ENCODE results near the gene RAB8B. TPM values are rescaled to one million over a fixed set of nuclear protein-coding genes. Genes with fewer than 3 reads are reported as not detected.

RAB8B gene
- total RNA-seq, 1 experiment from 2014 or later: 20.9 TPM

DNA sequence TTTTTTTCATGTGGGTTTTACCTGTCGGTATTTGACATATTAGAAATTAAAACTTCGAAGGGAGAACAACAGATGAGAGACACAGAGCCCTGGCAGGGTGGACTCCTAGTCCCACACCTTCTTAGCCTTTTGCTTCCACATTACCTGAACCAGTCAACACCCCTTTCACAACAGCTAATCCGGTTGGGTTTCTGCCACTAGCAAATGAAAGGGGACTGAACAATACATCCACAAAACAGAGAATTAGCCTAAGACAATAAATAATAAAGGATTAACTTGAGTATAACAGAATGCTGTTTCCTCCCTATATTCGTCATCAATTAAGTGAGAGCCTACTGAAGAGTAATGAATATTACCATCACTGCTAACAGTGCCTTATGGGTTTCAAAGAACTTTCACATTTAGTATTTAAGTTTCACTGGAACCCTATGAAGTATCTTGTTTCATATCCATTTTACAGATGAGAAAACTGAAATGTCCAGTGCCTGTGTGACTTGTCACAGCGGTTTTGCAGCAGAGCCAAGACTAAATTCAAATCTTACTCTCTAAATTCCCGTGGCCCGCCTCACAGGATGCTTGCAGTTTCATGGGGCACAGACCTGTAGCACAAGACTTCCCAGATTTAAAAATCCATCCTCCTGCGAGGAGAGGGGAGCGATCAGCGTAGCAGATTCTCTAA lies 1.0 kb upstream of the RAB8B start:
- intact Hi-C loops (cut with micrococcal nuclease; ENCODE audit: unreplicated experiment): loop anchor here (2.0 kb wide), 1 partner anchor 88 kb away; the partner anchor contains the start of gene APH1B

GRCh38 chr15:63189941-63190768 lies 749 bp downstream of the RAB8B start:
- POLR2A ChIA-PET (ENCODE audit: unreplicated experiment): interaction anchor here (0.6 kb wide), 1 partner anchor 47 kb away, joined by 5 read pairs; no protein-coding TSS in a partner anchor
- H3K4me1 ChIP-seq (replicated peaks; ENCODE audit: insufficient read depth): peaks cover 36% of the 10 kb centered on the region
- H3K9me2 ChIP-seq (ENCODE audit: insufficient read depth): no peaks in the 10 kb centered on the region
- H3K4me2 ChIP-seq: peak overlapping the region; percentile 77
- H3F3A ChIP-seq (ENCODE audit: insufficient read depth, low read depth): peaks cover 8% of the 10 kb centered on the region; the same call in 1 of the 2 replicates
- BruUV-seq (replicated peaks): no TSS peak
- no peak overlapping the region for H3K27ac ChIP-seq
- peaks cover 37% of the 10 kb centered on the region for H3K79me2 ChIP-seq (ENCODE audit: low read depth)
- no peaks in the 10 kb centered on the region for H3K27me3 ChIP-seq (ENCODE audit: insufficient read depth, low read depth)
- no peaks in the 10 kb centered on the region for H4K20me1 ChIP-seq (ENCODE audit: insufficient read depth)
- no peaks in the 10 kb centered on the region for H3K36me3 ChIP-seq (ENCODE audit: low read depth)
- intact Hi-C loops (cut with micrococcal nuclease; ENCODE audit: unreplicated experiment): loop anchor here (2.0 kb wide), 2 partner anchors 33 to 87 kb away; partner anchors contain the start of genes APH1B and RPS27L
- CTCF ChIA-PET: interaction anchor here (0.7 kb wide), 1 partner anchor 117 kb away, joined by 10 read pairs; no protein-coding TSS in a partner anchor
- DNase-seq: no peak
- no peak for TF ChIP-seq EZH2 (IDR thresholded peaks at IDR 0.05; ENCODE audit: low read depth)
- no peak for TF ChIP-seq CTCF (conservative IDR thresholded peaks at IDR 0.05)
- peak overlapping the region; percentile 63 for H3K4me3 ChIP-seq
- peak overlapping the region; percentile 79 for H2AFZ ChIP-seq
- no peaks in the 10 kb centered on the region for H3K9me3 ChIP-seq (ENCODE audit: insufficient read depth, low read depth)

More for the DNA sequence above, 1.0 kb upstream of the RAB8B start:
- Histone ChIP-seq H3K27me3 (ENCODE audit: insufficient read depth, low read depth) (no peaks in the 10 kb centered on the region), H2AFZ (peak overlapping the region; percentile 87), H3K9me3 (ENCODE audit: insufficient read depth, low read depth) (no peaks in the 10 kb centered on the region), H3K9me2 (ENCODE audit: insufficient read depth) (no peaks in the 10 kb centered on the region), H3K36me3 (ENCODE audit: low read depth) (no peaks in the 10 kb centered on the region), H4K20me1 (ENCODE audit: insufficient read depth) (no peaks in the 10 kb centered on the region), H3K27ac (no peak overlapping the region), H3K79me2 (ENCODE audit: low read depth) (peaks cover 34% of the 10 kb centered on the region), H3F3A (ENCODE audit: insufficient read depth, low read depth) (peaks cover 8% of the 10 kb centered on the region; the same call in 1 of the 2 replicates), H3K4me1 (replicated peaks; ENCODE audit: insufficient read depth) (peaks cover 36% of the 10 kb centered on the region), H3K4me3 (peak overlapping the region; percentile 63; the same call in 1 of the 2 replicates), H3K4me2 (peak overlapping the region; percentile 85)
- CTCF ChIA-PET: interaction anchor here (0.6 kb wide), 1 partner anchor 88 kb away, joined by 6 read pairs; no protein-coding TSS in a partner anchor
- no peak for DNase-seq
- POLR2A ChIA-PET (ENCODE audit: unreplicated experiment): interaction anchor here (0.6 kb wide), 1 partner anchor 39 kb away, joined by 4 read pairs; no protein-coding TSS in a partner anchor
- no TSS peak for BruUV-seq (replicated peaks)
- TF ChIP-seq EZH2 (IDR thresholded peaks at IDR 0.05; ENCODE audit: low read depth) (no peak), CTCF (conservative IDR thresholded peaks at IDR 0.05) (no peak)
